RWPE2 (cell line): Measurements from ENCODE around the gene TWIST2.

Experiments
- ATAC-seq: fragments of 200-7000 bp; cut with Tn5 transposase; 3 replicates; pipeline ENCODE4 v1.9.1; 2021; ENCODE audit warnings: low read depth
- DNase-seq: peaks from one replicate; pipeline ENCODE4 v3.0.0-alpha.2; 2020; ENCODE audit warnings: low spot score
- H3K27ac ChIP-seq: fragments of 450-650 bp; 2 replicates; pipeline ENCODE4 v1.5.1; 2017; ENCODE audit warnings: mild to moderate bottlenecking; ENCODE audit not compliant: poor library complexity, severe bottlenecking
- H3K27me3 ChIP-seq: fragments of 250-450 bp; sonication (Bioruptor Pico); 2 replicates; pipeline ENCODE4 v1.5.1; 2021; ENCODE audit warnings: mild to moderate bottlenecking, moderate library complexity; ENCODE audit not compliant: insufficient read depth, poor library complexity, severe bottlenecking
- H3K36me3 ChIP-seq: fragments of 250-450 bp; sonication (Bioruptor Pico); 2 replicates; pipeline ENCODE4 v1.5.1; 2020; ENCODE audit warnings: low read depth, mild to moderate bottlenecking, moderate library complexity
- H3K4me1 ChIP-seq: fragments of 250-450 bp; sonication (Bioruptor Pico); 2 replicates; pipeline ENCODE4 v1.5.1; 2021; ENCODE audit warnings: mild to moderate bottlenecking, moderate library complexity; ENCODE audit not compliant: insufficient read depth, poor library complexity, severe bottlenecking
- H3K4me3 ChIP-seq: fragments of 250-450 bp; sonication (Bioruptor Pico); 2 replicates; pipeline ENCODE4 v1.5.1; 2021; ENCODE audit warnings: mild to moderate bottlenecking, moderate library complexity; ENCODE audit not compliant: severe bottlenecking
- H3K9me3 ChIP-seq: fragments of 250-450 bp; sonication (Bioruptor Pico); 2 replicates; pipeline ENCODE4 v1.5.1; 2021; ENCODE audit warnings: mild to moderate bottlenecking, moderate library complexity; ENCODE audit not compliant: severe bottlenecking
- CTCF ChIP-seq: fragments of 450-650 bp; IDR thresholded peaks from one replicate; pipeline ENCODE4 v1.5.1; 2017; ENCODE audit warnings: mild to moderate bottlenecking, moderate library complexity; ENCODE audit not compliant: poor library complexity, severe bottlenecking

Gene TWIST2

GRCh38 chr2:238851761-238852160 is 3.9 kb downstream of the TWIST2 start:
- TF ChIP-seq CTCF, result no peak
- Histone ChIP-seq H3K4me1 (peaks cover 10% of the 10 kb centered on the region), H3K4me3 (no peak overlapping the region), H3K27ac (no peak overlapping the region), H3K36me3 (peaks cover 41% of the 10 kb centered on the region), H3K27me3 (no peaks in the 10 kb centered on the region), H3K9me3 (no peaks in the 10 kb centered on the region)
- no peak for ATAC-seq
- no peak for DNase-seq

GRCh38 chr2:238852206-238852869 is 4.5 kb downstream of the TWIST2 start:
- Histone ChIP-seq H3K4me3 (no peak overlapping the region), H3K9me3 (no peaks in the 10 kb centered on the region), H3K36me3 (peaks cover 41% of the 10 kb centered on the region), H3K27ac (no peak overlapping the region), H3K4me1 (peaks cover 10% of the 10 kb centered on the region), H3K27me3 (no peaks in the 10 kb centered on the region)
- ATAC-seq (no peak), DNase-seq (no peak)
- no peak for TF ChIP-seq CTCF

- H3K27me3 ChIP-seq, result no peaks in the 10 kb centered on the region
- DNase-seq (no peak), ATAC-seq (no peak)
- no peak overlapping the region for H3K4me3 ChIP-seq
- H3K36me3 ChIP-seq, result peaks cover 41% of the 10 kb centered on the region
- H3K4me1 ChIP-seq, result peaks cover 10% of the 10 kb centered on the region
- H3K27ac ChIP-seq, result no peak overlapping the region
- no peaks in the 10 kb centered on the region for H3K9me3 ChIP-seq
- TF ChIP-seq CTCF, result no peak
These were observed 5.3 kb downstream of the TWIST2 start for GRCh38 chr2:238853218-238853617.

- no peak for TF ChIP-seq CTCF
- Histone ChIP-seq H3K27ac (no peak overlapping the region), H3K4me1 (peaks cover 10% of the 10 kb centered on the region), H3K9me3 (no peaks in the 10 kb centered on the region), H3K27me3 (no peaks in the 10 kb centered on the region), H3K4me3 (no peak overlapping the region), H3K36me3 (peaks cover 41% of the 10 kb centered on the region)
- DNase-seq, result no peak
- no peak for ATAC-seq
These were observed 5.8 kb downstream of the TWIST2 start for GRCh38 chr2:238853721-238854120.

- H3K27me3 ChIP-seq, result no peaks in the 10 kb centered on the region
- no peaks in the 10 kb centered on the region for H3K9me3 ChIP-seq
- no peak overlapping the region for H3K27ac ChIP-seq
- H3K36me3 ChIP-seq, result peaks cover 41% of the 10 kb centered on the region
- no peak for ATAC-seq
- no peak for TF ChIP-seq CTCF
- H3K4me3 ChIP-seq, result no peak overlapping the region
- no peak for DNase-seq
- H3K4me1 ChIP-seq, result peaks cover 10% of the 10 kb centered on the region
These were observed 6.4 kb downstream of the TWIST2 start for GRCh38 chr2:238854246-238854645.
